ENCODE results near the gene CACHD1.

- TF ChIP-seq CTCF (IDR thresholded peaks at IDR 0.05) (no peak), POLR2A (IDR thresholded peaks at IDR 0.05) (no peak), POLR2AphosphoS5 (IDR thresholded peaks at IDR 0.05) (no peak)
These were observed 25.9 kb downstream of the CACHD1 start for GRCh38 chr1:64495878-64496277.

All from prostate gland (tissue), 2 donors.